Lower leg skin (tissue), 4 donors: ENCODE measurements around the gene CYP27B1. TPM values are rescaled to one million over a fixed set of nuclear protein-coding genes. Genes with fewer than 3 reads are reported as not detected.

Experiments
- DNase-seq, 2 donors: peaks; one replicate each; pipeline ENCODE4 v3.0.0-alpha.2; 2019; ENCODE audit warnings: low spot score in 2 of 2
- H3K4me3 ChIP-seq: fragments of 200-600 bp; sonication (generic); 2 replicates; pipeline ENCODE4 v1.5.1; 2017; ENCODE audit warnings: mild to moderate bottlenecking, low read depth; ENCODE audit not compliant: poor library complexity, severe bottlenecking
- POLR2A ChIP-seq, 2 donors: fragments of 450-650 bp; IDR thresholded peaks; one replicate each; pipeline ENCODE4 v1.6.1; 2016 to 2017; ENCODE audit warnings: antibody characterized with exemption in 2 of 2, mild to moderate bottlenecking in 1 of 2, moderate library complexity in 1 of 2
- WGBS, 2 donors: methylation state at CpG; one replicate each; pipeline ENCODE4 v1.1.5; 2018; 5-methylcytosine and 5-hydroxymethylcytosine counted together
- intact Hi-C: fragments of 100-400 bp; cut with DNase I; formaldehyde crosslinking; loops from one replicate; pipeline ENCODE4 v1.15.0; 2023; ENCODE audit warnings: low total_unique reads
- total RNA-seq, 4 donors: library from RNA; depleted of rRNA; stranded (reverse); fragments of >200 nt; gene quantifications; one replicate each; pipeline ENCODE4 v1.1.0, GENCODE V29; 2016
- TF ChIP-seq, protein P1 (sequence below), 3 donors: fragments of 450-650 bp; IDR thresholded peaks; one replicate each; pipeline ENCODE4 v1.5.1; 2016; ENCODE audit warnings: antibody characterized with exemption in 3 of 3, mild to moderate bottlenecking in 3 of 3, moderate library complexity in 2 of 3

Gene CYP27B1
- total RNA-seq, 4 donors from 2014 or later, result 0.72 to 6.4 (median 1.7) TPM

- no peak overlapping the region for H3K4me3 ChIP-seq
- no peak for TF ChIP-seq POLR2A (IDR thresholded peaks at IDR 0.05)
- TF ChIP-seq, protein P1, sequence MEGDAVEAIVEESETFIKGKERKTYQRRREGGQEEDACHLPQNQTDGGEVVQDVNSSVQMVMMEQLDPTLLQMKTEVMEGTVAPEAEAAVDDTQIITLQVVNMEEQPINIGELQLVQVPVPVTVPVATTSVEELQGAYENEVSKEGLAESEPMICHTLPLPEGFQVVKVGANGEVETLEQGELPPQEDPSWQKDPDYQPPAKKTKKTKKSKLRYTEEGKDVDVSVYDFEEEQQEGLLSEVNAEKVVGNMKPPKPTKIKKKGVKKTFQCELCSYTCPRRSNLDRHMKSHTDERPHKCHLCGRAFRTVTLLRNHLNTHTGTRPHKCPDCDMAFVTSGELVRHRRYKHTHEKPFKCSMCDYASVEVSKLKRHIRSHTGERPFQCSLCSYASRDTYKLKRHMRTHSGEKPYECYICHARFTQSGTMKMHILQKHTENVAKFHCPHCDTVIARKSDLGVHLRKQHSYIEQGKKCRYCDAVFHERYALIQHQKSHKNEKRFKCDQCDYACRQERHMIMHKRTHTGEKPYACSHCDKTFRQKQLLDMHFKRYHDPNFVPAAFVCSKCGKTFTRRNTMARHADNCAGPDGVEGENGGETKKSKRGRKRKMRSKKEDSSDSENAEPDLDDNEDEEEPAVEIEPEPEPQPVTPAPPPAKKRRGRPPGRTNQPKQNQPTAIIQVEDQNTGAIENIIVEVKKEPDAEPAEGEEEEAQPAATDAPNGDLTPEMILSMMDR (IDR thresholded peaks at IDR 0.05), result no peak
- intact Hi-C loops, result loop anchor here (10.0 kb wide), 1 partner anchor 98 kb away; no protein-coding TSS in a partner anchor
- 80 to 94% methylated on average over 9 of the region's 9 CpGs for WGBS, 2 donors
- no peak for DNase-seq
Measured at GRCh38 chr12:57807285-57807684, 40.4 kb upstream of the CYP27B1 start.

- intact Hi-C loops, result loop anchor here (10.0 kb wide), 1 partner anchor 98 kb away; no protein-coding TSS in a partner anchor
- 94 to 95% methylated on average over 3 of the region's 3 CpGs for WGBS, 2 donors
Measured at GRCh38 chr12:57806677-57807076, 39.8 kb upstream of the CYP27B1 start.

DNA sequence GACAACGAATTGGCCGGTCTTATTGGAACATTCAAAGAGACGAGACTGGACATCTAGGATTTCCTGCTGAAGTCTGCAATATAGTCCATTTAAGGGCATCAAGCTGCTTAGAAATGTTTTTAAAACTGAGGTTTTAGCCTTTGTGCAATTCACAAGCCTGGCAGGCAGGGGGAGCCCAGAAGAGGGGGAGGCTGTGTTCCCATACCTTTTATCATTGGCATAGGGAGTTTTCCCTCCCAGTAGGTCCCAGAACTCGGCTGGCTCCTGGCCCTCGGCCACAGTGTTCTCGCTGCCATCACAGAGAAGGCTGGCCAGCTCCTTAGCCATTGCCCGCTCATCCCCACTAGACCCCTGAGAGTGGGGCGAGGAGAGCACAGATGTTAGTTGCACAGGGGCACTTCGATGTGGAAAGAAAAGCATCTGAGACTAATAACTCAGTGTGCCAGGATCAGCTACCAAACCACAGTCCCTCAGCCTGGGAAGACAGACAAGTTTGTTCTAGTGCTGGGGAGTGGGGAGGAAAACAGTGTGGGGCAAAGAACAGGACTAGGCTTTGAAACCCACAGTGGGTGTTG is 36.5 kb upstream of the CYP27B1 start:
- H3K4me3 ChIP-seq, result no peak overlapping the region
- no peak for DNase-seq
- intact Hi-C loops, result loop anchor here (10.0 kb wide), 1 partner anchor 101 kb away; no protein-coding TSS in a partner anchor
- WGBS, 2 donors, result 32 to 40% methylated on average over 9 of the region's 9 CpGs
- no peak for TF ChIP-seq POLR2A (IDR thresholded peaks at IDR 0.05)
- TF ChIP-seq, protein P1 (IDR thresholded peaks at IDR 0.05), result peak in 1 of 3 donors; percentile 57

More at GRCh38 chr12:57806677-57807076, 39.8 kb upstream of the CYP27B1 start:
- no peak for DNase-seq
- TF ChIP-seq POLR2A (IDR thresholded peaks at IDR 0.05), result no peak
- H3K4me3 ChIP-seq, result no peak overlapping the region

- TF ChIP-seq, protein P1 (IDR thresholded peaks at IDR 0.05), result no peak
- TF ChIP-seq POLR2A (IDR thresholded peaks at IDR 0.05), result no peak
- H3K4me3 ChIP-seq, result no peak overlapping the region
- intact Hi-C loops, result loop anchor here (10.0 kb wide), 1 partner anchor 102 kb away; no protein-coding TSS in a partner anchor
- DNase-seq, result no peak
- WGBS, 2 donors, result 91 to 100% methylated on average over 1 of the region's 1 CpG
Measured at GRCh38 chr12:57802607-57803006, 35.7 kb upstream of the CYP27B1 start.

DNA sequence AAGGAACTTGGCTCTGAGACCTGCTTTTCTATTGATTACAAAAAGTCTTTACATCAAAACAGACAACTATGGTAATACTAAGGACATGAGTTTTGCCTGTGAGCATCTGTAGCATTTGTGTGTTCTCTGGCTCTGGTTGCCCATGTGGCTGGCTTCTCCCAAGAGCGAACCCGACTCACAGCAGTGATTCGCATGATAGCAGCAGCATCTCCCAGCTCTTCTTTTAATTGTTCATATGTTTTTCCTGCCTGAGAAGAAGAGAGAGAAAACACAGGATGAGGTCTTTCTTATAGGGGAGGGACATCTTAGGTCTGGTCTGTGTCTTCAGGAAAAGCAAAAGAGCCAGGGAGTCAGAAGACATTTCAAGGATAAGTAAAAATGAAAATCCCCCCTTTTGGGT is 34.1 kb upstream of the CYP27B1 start:
- TF ChIP-seq, protein P1 (IDR thresholded peaks at IDR 0.05), result no peak
- no peak for TF ChIP-seq POLR2A (IDR thresholded peaks at IDR 0.05)
- intact Hi-C loops, result loop anchor here (10.0 kb wide), 1 partner anchor 104 kb away; no protein-coding TSS in a partner anchor
- no peak overlapping the region for H3K4me3 ChIP-seq
- 85 to 98% methylated on average over 3 of the region's 3 CpGs for WGBS, 2 donors
- DNase-seq, result no peak

GRCh38 chr12:57797933-57798332 is 31.1 kb upstream of the CYP27B1 start:
- WGBS, 2 donors, result 66 to 67% methylated on average over 1 of the region's 1 CpG
- intact Hi-C loops, result no loop called here
- DNase-seq, result no peak
- TF ChIP-seq, protein P1 (IDR thresholded peaks at IDR 0.05), result no peak
- no peak for TF ChIP-seq POLR2A (IDR thresholded peaks at IDR 0.05)
- H3K4me3 ChIP-seq, result no peak overlapping the region
